Mammary epithelial cell (primary cell): Measurements from ENCODE around the gene ACER3.

ENCODE experiments used
- CTCF ChIP-seq, 2 donors: IDR thresholded peaks in 1 of 2; conservative IDR thresholded peaks in 1 of 2; 2 replicates each; pipeline ENCODE4 v1.5.1; 2011 to 2012; ENCODE audit warnings: inconsistent platforms in 2 of 2, low read length in 2 of 2, mild to moderate bottlenecking in 2 of 2, control low read depth in 1 of 2, low read depth in 1 of 2; ENCODE audit not compliant: insufficient read depth in 1 of 2; ENCODE audit errors: extremely low read depth in 1 of 2
- EZH2 ChIP-seq: IDR thresholded peaks from 2 replicates; pipeline ENCODE4 v1.6.1; 2012; ENCODE audit warnings: low read length, inconsistent platforms, borderline replicate concordance

- TF ChIP-seq CTCF (conservative IDR thresholded peaks at IDR 0.05 in 1 of 2, IDR thresholded peaks at IDR 0.05 in 1 of 2; ENCODE audit: extremely low read depth in 1 of 2, insufficient read depth in 1 of 2, low read depth in 1 of 2, low read length in 2 of 2): no peak
- TF ChIP-seq EZH2: no peak
Observed at GRCh38 chr11:76878014-76878413, 17.3 kb downstream of the ACER3 start.
